Bronchial epithelial cell (primary cell): ENCODE measurements around the gene YBX3. TPM values are rescaled to one million over a fixed set of nuclear protein-coding genes. Genes with fewer than 3 reads are reported as not detected.

Experiments used
- DNase-seq: peaks from one replicate; pipeline ENCODE4 v3.0.0-alpha.2; 2010; ENCODE audit warnings: low read depth
- FAIRE-seq: peaks from 2 replicates; lab custom pipeline; 2011; peaks lifted over from hg19 to GRCh38; lab: Jason Lieb, UNC
- H3K27me3 ChIP-seq: 2 replicates; pipeline ENCODE4 v1.5.1; 2011; ENCODE audit warnings: low read length; ENCODE audit not compliant: control insufficient read depth, insufficient read depth
- H3K36me3 ChIP-seq: 2 replicates; pipeline ENCODE4 v1.5.1; 2011; ENCODE audit warnings: low read length; ENCODE audit not compliant: control insufficient read depth, insufficient read depth
- H3K4me3 ChIP-seq: 2 replicates; pipeline ENCODE4 v1.5.1; 2011; ENCODE audit warnings: mild to moderate bottlenecking, low read depth, low read length, control low read depth
- total RNA-seq: library from RNA; depleted of rRNA; stranded (reverse); fragments of >200 nt; gene quantifications from 2 replicates; pipeline ENCODE4 v1.2.1, GENCODE V29; 2014
- TF ChIP-seq, protein P1 (sequence below): IDR thresholded peaks from 2 replicates; pipeline ENCODE4 v1.5.1; 2011; ENCODE audit warnings: mild to moderate bottlenecking, moderate library complexity, low read length, control low read depth, inconsistent platforms; ENCODE audit not compliant: insufficient read depth, severe bottlenecking

The YBX3 gene
- total RNA-seq, 1 donor from 2014 or later: 134 TPM

DNA sequence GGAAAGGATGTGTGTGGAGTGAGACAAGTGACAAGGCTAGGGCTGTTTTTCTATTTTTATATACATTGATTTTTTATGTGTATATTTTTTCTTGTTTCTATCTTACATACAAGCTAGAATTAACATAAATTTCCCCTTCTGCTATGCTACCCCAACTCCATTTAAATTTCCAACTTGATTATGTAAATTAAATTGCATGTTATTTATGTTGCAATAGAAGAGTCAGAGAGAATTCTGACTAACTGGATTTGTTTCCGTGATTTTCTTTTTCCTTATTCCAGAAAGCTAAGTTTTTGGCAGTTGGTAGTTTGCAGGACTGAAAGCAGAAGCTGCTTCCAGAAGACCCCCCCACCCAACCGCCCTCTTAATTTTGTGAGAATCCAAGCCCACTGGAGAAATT, 8.9 kb upstream of the YBX3 start:
- Histone ChIP-seq H3K27me3 (no peaks in the 10 kb centered on the region), H3K4me3 (no peak overlapping the region), H3K36me3 (no peaks in the 10 kb centered on the region)
- TF ChIP-seq, protein P1, sequence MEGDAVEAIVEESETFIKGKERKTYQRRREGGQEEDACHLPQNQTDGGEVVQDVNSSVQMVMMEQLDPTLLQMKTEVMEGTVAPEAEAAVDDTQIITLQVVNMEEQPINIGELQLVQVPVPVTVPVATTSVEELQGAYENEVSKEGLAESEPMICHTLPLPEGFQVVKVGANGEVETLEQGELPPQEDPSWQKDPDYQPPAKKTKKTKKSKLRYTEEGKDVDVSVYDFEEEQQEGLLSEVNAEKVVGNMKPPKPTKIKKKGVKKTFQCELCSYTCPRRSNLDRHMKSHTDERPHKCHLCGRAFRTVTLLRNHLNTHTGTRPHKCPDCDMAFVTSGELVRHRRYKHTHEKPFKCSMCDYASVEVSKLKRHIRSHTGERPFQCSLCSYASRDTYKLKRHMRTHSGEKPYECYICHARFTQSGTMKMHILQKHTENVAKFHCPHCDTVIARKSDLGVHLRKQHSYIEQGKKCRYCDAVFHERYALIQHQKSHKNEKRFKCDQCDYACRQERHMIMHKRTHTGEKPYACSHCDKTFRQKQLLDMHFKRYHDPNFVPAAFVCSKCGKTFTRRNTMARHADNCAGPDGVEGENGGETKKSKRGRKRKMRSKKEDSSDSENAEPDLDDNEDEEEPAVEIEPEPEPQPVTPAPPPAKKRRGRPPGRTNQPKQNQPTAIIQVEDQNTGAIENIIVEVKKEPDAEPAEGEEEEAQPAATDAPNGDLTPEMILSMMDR: no peak
- no peak for FAIRE-seq
- no peak for DNase-seq

DNA sequence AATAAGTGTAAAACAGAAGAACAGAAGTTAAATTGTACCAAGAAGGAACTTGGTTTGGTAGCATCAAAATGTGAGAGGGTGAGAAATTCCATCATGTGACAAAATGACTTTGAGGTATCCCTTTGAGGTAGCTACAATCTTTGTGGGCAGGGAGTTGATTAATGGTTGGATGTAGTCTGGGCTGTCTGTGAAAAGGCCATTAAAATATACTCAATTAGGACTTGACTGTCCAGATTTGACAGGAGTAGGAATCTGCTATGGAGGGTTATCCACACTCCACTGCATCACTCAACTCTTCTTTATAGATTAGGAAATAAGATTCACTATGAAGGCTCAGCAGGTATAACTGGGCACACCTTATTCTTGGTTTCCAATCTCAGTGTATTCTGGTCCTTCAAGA, 7.4 kb upstream of the YBX3 start:
- Histone ChIP-seq H3K27me3 (no peaks in the 10 kb centered on the region), H3K36me3 (no peaks in the 10 kb centered on the region), H3K4me3 (no peak overlapping the region)
- FAIRE-seq: no peak
- DNase-seq: no peak
- TF ChIP-seq, protein P1: no peak

GRCh38 chr12:10728091-10728490, 5.0 kb upstream of the YBX3 start:
- no peaks in the 10 kb centered on the region for H3K36me3 ChIP-seq
- H3K27me3 ChIP-seq: no peaks in the 10 kb centered on the region
- FAIRE-seq: no peak
- H3K4me3 ChIP-seq: no peak overlapping the region
- TF ChIP-seq, protein P1: no peak
- no peak for DNase-seq

DNA sequence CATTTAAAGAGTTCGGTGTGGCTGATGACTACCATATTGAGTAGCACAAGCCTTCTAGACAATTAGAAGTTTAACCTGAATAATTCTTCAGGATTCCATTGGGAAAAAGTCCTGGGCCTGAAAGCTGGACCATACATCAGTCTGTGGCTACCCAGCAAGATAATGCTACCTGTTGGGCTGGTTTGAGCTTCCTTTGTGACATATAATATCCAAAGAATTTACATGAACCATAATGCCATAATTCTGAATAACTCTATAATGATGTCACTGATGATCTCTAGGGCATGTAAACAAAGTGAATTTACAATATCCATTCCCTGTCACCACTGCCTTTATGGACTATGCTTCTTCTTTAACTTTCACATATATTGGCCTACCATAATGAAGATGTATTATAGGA, 3.8 kb upstream of the YBX3 start:
- TF ChIP-seq, protein P1: no peak
- DNase-seq: peak; percentile 58
- Histone ChIP-seq H3K36me3 (no peaks in the 10 kb centered on the region), H3K4me3 (no peak overlapping the region), H3K27me3 (no peaks in the 10 kb centered on the region)
- no peak for FAIRE-seq

GRCh38 chr12:10725003-10725402, 1.9 kb upstream of the YBX3 start:
- TF ChIP-seq, protein P1: no peak
- no peaks in the 10 kb centered on the region for H3K27me3 ChIP-seq
- H3K4me3 ChIP-seq: no peak overlapping the region
- DNase-seq (no peak), FAIRE-seq (no peak)
- H3K36me3 ChIP-seq: no peaks in the 10 kb centered on the region

DNA sequence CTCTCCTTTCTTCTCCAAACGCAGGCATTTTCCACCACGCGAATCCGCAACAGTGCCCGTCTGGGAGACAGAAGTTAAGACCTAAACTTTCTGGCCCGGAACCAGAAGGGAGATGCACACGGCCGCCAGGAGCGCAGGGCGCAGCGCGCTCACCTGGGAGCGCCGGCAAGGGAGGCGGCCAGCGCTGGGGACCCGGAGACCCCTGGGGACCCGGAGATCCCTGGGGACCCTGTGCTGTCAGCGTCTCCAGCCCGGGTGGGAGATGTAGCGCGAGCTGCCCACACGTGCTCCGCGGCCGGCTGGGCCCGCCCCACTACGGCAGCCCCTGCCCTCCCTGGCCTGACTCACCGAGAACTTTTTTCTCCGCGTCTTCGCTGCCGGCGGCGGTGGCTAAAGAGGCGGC, 620 bp downstream of the YBX3 start:
- peaks cover 2% of the 10 kb centered on the region for H3K36me3 ChIP-seq
- peak overlapping the region; percentile 67 for H3K4me3 ChIP-seq
- TF ChIP-seq, protein P1: peak; percentile 37
- no peaks in the 10 kb centered on the region for H3K27me3 ChIP-seq
- FAIRE-seq: no peak
- peak; percentile 45 for DNase-seq
